HuH-7 (cell line): ENCODE results near the gene GORASP1.
"Not testable (repeated sequence)": the region's sequence is repeated elsewhere in the genome, so short reads cannot be mapped to it uniquely, and the experiment has no call there.

Experiments
- DNase-seq: peaks from one replicate; pipeline ENCODE4 v3.0.0; 2011; ENCODE audit warnings: low spot score

Gene GORASP1

GRCh38 chr3:39064646-39065045 lies 42.8 kb downstream of the GORASP1 start:
- no peak for DNase-seq

GRCh38 chr3:39063143-39063542 lies 44.3 kb downstream of the GORASP1 start:
- DNase-seq, result no peak

GRCh38 chr3:39062180-39062579 lies 45.2 kb downstream of the GORASP1 start:
- DNase-seq, result no peak

- DNase-seq, result not testable (repeated sequence)
Observed at GRCh38 chr3:39061228-39061627, 46.2 kb downstream of the GORASP1 start.

- no peak for DNase-seq
Observed at GRCh38 chr3:39056151-39056550, 51.3 kb downstream of the GORASP1 start.

- DNase-seq, result no peak
Observed at GRCh38 chr3:39053696-39054095, 53.7 kb downstream of the GORASP1 start.

- DNase-seq, result no peak
Observed at GRCh38 chr3:39052583-39052982, 54.8 kb downstream of the GORASP1 start.

GRCh38 chr3:39051649-39052561 lies 55.5 kb downstream of the GORASP1 start, which contains the start of the genes SCN11A and WDR48:
SCN11A (minus strand) TSS chr3:39051944; CDS start chr3:38950362, 101,582 bp downstream.
WDR48 (plus strand) TSS chr3:39052016; CDS start chr3:39052026, 10 bp downstream.
- peak; percentile 95 for DNase-seq

GRCh38 chr3:39050029-39050428 lies 57.4 kb downstream of the GORASP1 start:
- DNase-seq, result no peak
